ENCODE measurements around the gene KIF4A.

KIF4A gene

DNA sequence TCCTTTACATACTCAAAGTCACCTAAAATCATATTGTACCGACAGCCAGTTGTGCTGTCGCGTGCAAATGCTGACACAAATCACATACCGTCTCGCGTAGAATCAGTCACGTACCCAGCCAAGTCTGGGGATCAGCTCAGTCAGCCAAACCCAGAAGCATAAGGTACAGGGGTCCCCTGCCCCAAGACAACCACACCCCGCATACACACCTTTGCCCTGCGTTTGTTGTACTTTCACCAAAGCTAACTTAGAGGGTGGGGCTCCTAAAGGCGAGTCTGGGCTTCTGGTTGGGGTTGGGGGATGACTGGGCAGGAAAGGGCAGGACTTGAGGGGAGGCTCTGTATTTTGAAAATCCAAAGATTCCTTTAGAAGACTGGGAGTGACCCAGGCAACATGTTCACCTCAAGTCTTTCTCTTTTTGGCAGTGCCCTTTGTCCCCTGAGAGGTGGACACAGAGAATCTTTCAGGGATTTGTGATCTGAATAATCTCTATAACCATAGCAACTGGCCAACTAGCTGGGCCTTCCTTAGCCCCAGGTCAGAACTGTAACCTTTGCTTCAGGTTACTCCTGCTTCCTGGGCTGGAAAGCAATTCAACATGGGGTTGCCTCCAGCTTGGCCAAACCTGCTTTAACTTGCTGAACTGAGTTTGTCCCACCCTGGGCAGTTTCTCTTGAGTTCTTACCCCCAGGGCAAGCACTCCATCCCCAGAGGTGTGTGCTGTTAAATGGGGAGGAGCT lies 134.2 kb downstream of the KIF4A start:
- H3K27me3 ChIP-seq (ENCODE audit: insufficient read depth, poor library complexity, severe bottlenecking) = no peaks in the 10 kb centered on the region
- no peak overlapping the region for H3K27ac ChIP-seq (replicated peaks)
- TF ChIP-seq, protein P1, sequence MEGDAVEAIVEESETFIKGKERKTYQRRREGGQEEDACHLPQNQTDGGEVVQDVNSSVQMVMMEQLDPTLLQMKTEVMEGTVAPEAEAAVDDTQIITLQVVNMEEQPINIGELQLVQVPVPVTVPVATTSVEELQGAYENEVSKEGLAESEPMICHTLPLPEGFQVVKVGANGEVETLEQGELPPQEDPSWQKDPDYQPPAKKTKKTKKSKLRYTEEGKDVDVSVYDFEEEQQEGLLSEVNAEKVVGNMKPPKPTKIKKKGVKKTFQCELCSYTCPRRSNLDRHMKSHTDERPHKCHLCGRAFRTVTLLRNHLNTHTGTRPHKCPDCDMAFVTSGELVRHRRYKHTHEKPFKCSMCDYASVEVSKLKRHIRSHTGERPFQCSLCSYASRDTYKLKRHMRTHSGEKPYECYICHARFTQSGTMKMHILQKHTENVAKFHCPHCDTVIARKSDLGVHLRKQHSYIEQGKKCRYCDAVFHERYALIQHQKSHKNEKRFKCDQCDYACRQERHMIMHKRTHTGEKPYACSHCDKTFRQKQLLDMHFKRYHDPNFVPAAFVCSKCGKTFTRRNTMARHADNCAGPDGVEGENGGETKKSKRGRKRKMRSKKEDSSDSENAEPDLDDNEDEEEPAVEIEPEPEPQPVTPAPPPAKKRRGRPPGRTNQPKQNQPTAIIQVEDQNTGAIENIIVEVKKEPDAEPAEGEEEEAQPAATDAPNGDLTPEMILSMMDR (IDR thresholded peaks at IDR 0.05; ENCODE audit: insufficient read depth, low read length) = no peak
- TF ChIP-seq GABPA (IDR thresholded peaks at IDR 0.05; ENCODE audit: low read depth) = no peak
- TF ChIP-seq, protein P2, sequence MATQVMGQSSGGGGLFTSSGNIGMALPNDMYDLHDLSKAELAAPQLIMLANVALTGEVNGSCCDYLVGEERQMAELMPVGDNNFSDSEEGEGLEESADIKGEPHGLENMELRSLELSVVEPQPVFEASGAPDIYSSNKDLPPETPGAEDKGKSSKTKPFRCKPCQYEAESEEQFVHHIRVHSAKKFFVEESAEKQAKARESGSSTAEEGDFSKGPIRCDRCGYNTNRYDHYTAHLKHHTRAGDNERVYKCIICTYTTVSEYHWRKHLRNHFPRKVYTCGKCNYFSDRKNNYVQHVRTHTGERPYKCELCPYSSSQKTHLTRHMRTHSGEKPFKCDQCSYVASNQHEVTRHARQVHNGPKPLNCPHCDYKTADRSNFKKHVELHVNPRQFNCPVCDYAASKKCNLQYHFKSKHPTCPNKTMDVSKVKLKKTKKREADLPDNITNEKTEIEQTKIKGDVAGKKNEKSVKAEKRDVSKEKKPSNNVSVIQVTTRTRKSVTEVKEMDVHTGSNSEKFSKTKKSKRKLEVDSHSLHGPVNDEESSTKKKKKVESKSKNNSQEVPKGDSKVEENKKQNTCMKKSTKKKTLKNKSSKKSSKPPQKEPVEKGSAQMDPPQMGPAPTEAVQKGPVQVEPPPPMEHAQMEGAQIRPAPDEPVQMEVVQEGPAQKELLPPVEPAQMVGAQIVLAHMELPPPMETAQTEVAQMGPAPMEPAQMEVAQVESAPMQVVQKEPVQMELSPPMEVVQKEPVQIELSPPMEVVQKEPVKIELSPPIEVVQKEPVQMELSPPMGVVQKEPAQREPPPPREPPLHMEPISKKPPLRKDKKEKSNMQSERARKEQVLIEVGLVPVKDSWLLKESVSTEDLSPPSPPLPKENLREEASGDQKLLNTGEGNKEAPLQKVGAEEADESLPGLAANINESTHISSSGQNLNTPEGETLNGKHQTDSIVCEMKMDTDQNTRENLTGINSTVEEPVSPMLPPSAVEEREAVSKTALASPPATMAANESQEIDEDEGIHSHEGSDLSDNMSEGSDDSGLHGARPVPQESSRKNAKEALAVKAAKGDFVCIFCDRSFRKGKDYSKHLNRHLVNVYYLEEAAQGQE (IDR thresholded peaks at IDR 0.05; ENCODE audit: insufficient replicate concordance, low read depth) = no peak
- TF ChIP-seq POLR2AphosphoS5 (IDR thresholded peaks at IDR 0.05; ENCODE audit: low read depth) = no peak
- no peak for TF ChIP-seq SPI1 (IDR thresholded peaks at IDR 0.05; ENCODE audit: borderline replicate concordance, low read depth)
- no peak overlapping the region for H3K4me3 ChIP-seq (replicated peaks; ENCODE audit: insufficient read depth, low read length)
- DNase-seq (ENCODE audit: low read depth in 1 of 2, low spot score in 1 of 2) = no peak

GRCh38 chrX:70424801-70425200 lies 134.9 kb downstream of the KIF4A start:
- Histone ChIP-seq H3K27me3 (ENCODE audit: insufficient read depth, poor library complexity, severe bottlenecking) (no peaks in the 10 kb centered on the region), H3K27ac (replicated peaks) (no peak overlapping the region), H3K4me3 (replicated peaks; ENCODE audit: insufficient read depth, low read length) (no peak overlapping the region)
- TF ChIP-seq, protein P1 (IDR thresholded peaks at IDR 0.05; ENCODE audit: insufficient read depth, low read length) = no peak
- TF ChIP-seq SPI1 (IDR thresholded peaks at IDR 0.05; ENCODE audit: borderline replicate concordance, low read depth) (no peak), GABPA (IDR thresholded peaks at IDR 0.05; ENCODE audit: low read depth) (no peak), POLR2AphosphoS5 (IDR thresholded peaks at IDR 0.05; ENCODE audit: low read depth) (no peak)
- TF ChIP-seq, protein P2 (IDR thresholded peaks at IDR 0.05; ENCODE audit: insufficient replicate concordance, low read depth) = no peak
- DNase-seq (ENCODE audit: low read depth in 1 of 2, low spot score in 1 of 2) = no peak

GRCh38 chrX:70426286-70427278 lies 136.7 kb downstream of the KIF4A start:
- no peak overlapping the region for H3K4me3 ChIP-seq (replicated peaks; ENCODE audit: insufficient read depth, low read length)
- TF ChIP-seq, protein P2 (IDR thresholded peaks at IDR 0.05; ENCODE audit: insufficient replicate concordance, low read depth) = no peak
- TF ChIP-seq POLR2AphosphoS5 (IDR thresholded peaks at IDR 0.05; ENCODE audit: low read depth) (no peak), SPI1 (IDR thresholded peaks at IDR 0.05; ENCODE audit: borderline replicate concordance, low read depth) (no peak), GABPA (IDR thresholded peaks at IDR 0.05; ENCODE audit: low read depth) (no peak)
- TF ChIP-seq, protein P1 (IDR thresholded peaks at IDR 0.05; ENCODE audit: insufficient read depth, low read length) = no peak

More at GRCh38 chrX:70426286-70427278, 136.7 kb downstream of the KIF4A start:
- no peak overlapping the region for H3K27ac ChIP-seq (replicated peaks)
- DNase-seq (ENCODE audit: low read depth in 1 of 2, low spot score in 1 of 2) = no peak
- no peaks in the 10 kb centered on the region for H3K27me3 ChIP-seq (ENCODE audit: insufficient read depth, poor library complexity, severe bottlenecking)
